ENCODE measurements around the gene WASF2. TPM values are rescaled to one million over a fixed set of nuclear protein-coding genes. Genes with fewer than 3 reads are reported as not detected.

Gene WASF2
- total RNA-seq, 3 donors from 2014 or later: 131 to 159 (median 134) TPM

- H3K4me1 ChIP-seq (ENCODE audit: low read depth): peaks cover 22% of the 10 kb centered on the region
- no peaks in the 10 kb centered on the region for H3K9me3 ChIP-seq
- no peak for TF ChIP-seq CTCF (IDR thresholded peaks at IDR 0.05)
- intact Hi-C loops (cut with DNase I, micrococcal nuclease): no loop called here
- DNase-seq (no peak), ATAC-seq (no peak)
- H3K36me3 ChIP-seq (ENCODE audit: low read depth): no peaks in the 10 kb centered on the region
- H3K4me3 ChIP-seq: no peak overlapping the region
Observed at GRCh38 chr1:27485363-27485762, 4.6 kb downstream of the WASF2 start.

GRCh38 chr1:27483659-27484058 lies 6.3 kb downstream of the WASF2 start:
- Histone ChIP-seq H3K4me3 (no peak overlapping the region), H3K4me1 (ENCODE audit: low read depth) (peaks cover 25% of the 10 kb centered on the region), H3K36me3 (ENCODE audit: low read depth) (no peaks in the 10 kb centered on the region), H3K9me3 (no peaks in the 10 kb centered on the region)
- DNase-seq (no peak), ATAC-seq (no peak)
- TF ChIP-seq CTCF (IDR thresholded peaks at IDR 0.05): no peak
- intact Hi-C loops (cut with DNase I, micrococcal nuclease): no loop called here

GRCh38 chr1:27481994-27482620 lies 7.9 kb downstream of the WASF2 start:
- intact Hi-C loops (cut with DNase I, micrococcal nuclease): no loop called here
- no peak for ATAC-seq
- no peaks in the 10 kb centered on the region for H3K36me3 ChIP-seq (ENCODE audit: low read depth)
- H3K9me3 ChIP-seq: no peaks in the 10 kb centered on the region
- TF ChIP-seq CTCF (IDR thresholded peaks at IDR 0.05): no peak
- H3K4me3 ChIP-seq: no peak overlapping the region
- peaks cover 17% of the 10 kb centered on the region for H3K4me1 ChIP-seq (ENCODE audit: low read depth)
- no peak for DNase-seq

GRCh38 chr1:27478098-27478497 lies 11.9 kb downstream of the WASF2 start:
- intact Hi-C loops (cut with DNase I, micrococcal nuclease): no loop called here
- Histone ChIP-seq H3K36me3 (ENCODE audit: low read depth) (no peaks in the 10 kb centered on the region), H3K4me3 (no peak overlapping the region), H3K4me1 (ENCODE audit: low read depth) (peaks cover 15% of the 10 kb centered on the region), H3K9me3 (no peaks in the 10 kb centered on the region)
- DNase-seq (no peak), ATAC-seq (no peak)
- TF ChIP-seq CTCF (IDR thresholded peaks at IDR 0.05): no peak

GRCh38 chr1:27476237-27476636 lies 13.7 kb downstream of the WASF2 start:
- ATAC-seq: no peak

More at GRCh38 chr1:27476237-27476636, 13.7 kb downstream of the WASF2 start:
- DNase-seq: no peak
- no peaks in the 10 kb centered on the region for H3K36me3 ChIP-seq (ENCODE audit: low read depth)
- no peaks in the 10 kb centered on the region for H3K9me3 ChIP-seq
- H3K4me3 ChIP-seq: no peak overlapping the region
- intact Hi-C loops (cut with DNase I, micrococcal nuclease): no loop called here
- no peak for TF ChIP-seq CTCF (IDR thresholded peaks at IDR 0.05)
- peaks cover 11% of the 10 kb centered on the region for H3K4me1 ChIP-seq (ENCODE audit: low read depth)
